ENCODE results near the gene ITIH3. TPM values are rescaled to one million over a fixed set of nuclear protein-coding genes. Genes with fewer than 3 reads are reported as not detected.

ITIH3 gene, protein sequence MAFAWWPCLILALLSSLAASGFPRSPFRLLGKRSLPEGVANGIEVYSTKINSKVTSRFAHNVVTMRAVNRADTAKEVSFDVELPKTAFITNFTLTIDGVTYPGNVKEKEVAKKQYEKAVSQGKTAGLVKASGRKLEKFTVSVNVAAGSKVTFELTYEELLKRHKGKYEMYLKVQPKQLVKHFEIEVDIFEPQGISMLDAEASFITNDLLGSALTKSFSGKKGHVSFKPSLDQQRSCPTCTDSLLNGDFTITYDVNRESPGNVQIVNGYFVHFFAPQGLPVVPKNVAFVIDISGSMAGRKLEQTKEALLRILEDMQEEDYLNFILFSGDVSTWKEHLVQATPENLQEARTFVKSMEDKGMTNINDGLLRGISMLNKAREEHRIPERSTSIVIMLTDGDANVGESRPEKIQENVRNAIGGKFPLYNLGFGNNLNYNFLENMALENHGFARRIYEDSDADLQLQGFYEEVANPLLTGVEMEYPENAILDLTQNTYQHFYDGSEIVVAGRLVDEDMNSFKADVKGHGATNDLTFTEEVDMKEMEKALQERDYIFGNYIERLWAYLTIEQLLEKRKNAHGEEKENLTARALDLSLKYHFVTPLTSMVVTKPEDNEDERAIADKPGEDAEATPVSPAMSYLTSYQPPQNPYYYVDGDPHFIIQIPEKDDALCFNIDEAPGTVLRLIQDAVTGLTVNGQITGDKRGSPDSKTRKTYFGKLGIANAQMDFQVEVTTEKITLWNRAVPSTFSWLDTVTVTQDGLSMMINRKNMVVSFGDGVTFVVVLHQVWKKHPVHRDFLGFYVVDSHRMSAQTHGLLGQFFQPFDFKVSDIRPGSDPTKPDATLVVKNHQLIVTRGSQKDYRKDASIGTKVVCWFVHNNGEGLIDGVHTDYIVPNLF
- polyA plus RNA-seq (2011; rRNA removed) (1.3 and 1.7 TPM in 2 replicates), polyA minus RNA-seq (2011; rRNA and poly(A)+ RNA removed) (0.51 and 2.1 TPM in 2 replicates)

DNA sequence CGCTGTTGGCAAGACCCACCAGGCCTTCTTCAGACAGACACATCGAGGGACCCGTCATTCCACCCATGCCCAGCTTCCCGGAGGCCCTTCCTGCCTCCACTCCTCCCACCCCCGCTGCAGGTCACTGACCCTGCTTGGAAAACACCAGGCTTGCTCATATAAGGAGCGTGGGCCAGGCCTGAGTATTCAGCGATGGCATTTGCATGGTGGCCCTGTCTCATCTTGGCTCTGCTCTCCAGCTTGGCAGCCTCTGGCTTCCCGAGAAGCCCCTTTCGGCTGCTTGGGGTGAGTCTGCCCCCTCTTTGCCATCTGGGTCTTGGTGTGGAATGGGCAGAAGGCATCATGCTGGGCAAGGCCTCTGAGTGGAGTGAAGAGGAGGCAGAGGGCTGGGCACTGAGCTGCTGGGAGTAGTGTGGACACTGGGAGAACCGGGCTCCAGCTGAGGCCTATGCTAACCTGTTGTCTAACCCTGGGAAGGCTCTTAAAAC is at the start of gene ITIH3:
ITIH3 (plus strand) TSS at position 185 of the 488 bp plus-strand sequence; CDS start at position 193, 8 bp downstream.
- Histone ChIP-seq H3K4me3 (ENCODE audit: low read depth, low read length) (no peak within 1 kb of the TSS), H3K27me3 (ENCODE audit: control insufficient read depth, insufficient read depth, low read length) (peaks cover 5% of the 10 kb centered on the region), H3K36me3 (ENCODE audit: control insufficient read depth, insufficient read depth, low read length) (no peaks in the 10 kb centered on the region)
- ChIA-PET POLR2A (no interaction called here), CTCF (interaction anchor here (0.6 kb wide), 1 partner anchor 737 kb away, joined by 3 read pairs; no protein-coding TSS in a partner anchor)
- TF ChIP-seq, protein P1, sequence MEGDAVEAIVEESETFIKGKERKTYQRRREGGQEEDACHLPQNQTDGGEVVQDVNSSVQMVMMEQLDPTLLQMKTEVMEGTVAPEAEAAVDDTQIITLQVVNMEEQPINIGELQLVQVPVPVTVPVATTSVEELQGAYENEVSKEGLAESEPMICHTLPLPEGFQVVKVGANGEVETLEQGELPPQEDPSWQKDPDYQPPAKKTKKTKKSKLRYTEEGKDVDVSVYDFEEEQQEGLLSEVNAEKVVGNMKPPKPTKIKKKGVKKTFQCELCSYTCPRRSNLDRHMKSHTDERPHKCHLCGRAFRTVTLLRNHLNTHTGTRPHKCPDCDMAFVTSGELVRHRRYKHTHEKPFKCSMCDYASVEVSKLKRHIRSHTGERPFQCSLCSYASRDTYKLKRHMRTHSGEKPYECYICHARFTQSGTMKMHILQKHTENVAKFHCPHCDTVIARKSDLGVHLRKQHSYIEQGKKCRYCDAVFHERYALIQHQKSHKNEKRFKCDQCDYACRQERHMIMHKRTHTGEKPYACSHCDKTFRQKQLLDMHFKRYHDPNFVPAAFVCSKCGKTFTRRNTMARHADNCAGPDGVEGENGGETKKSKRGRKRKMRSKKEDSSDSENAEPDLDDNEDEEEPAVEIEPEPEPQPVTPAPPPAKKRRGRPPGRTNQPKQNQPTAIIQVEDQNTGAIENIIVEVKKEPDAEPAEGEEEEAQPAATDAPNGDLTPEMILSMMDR (IDR thresholded peaks at IDR 0.05; ENCODE audit: insufficient read depth, low read depth, low read length): no peak
- DNase-seq (ENCODE audit: low read depth): no peak

DNA sequence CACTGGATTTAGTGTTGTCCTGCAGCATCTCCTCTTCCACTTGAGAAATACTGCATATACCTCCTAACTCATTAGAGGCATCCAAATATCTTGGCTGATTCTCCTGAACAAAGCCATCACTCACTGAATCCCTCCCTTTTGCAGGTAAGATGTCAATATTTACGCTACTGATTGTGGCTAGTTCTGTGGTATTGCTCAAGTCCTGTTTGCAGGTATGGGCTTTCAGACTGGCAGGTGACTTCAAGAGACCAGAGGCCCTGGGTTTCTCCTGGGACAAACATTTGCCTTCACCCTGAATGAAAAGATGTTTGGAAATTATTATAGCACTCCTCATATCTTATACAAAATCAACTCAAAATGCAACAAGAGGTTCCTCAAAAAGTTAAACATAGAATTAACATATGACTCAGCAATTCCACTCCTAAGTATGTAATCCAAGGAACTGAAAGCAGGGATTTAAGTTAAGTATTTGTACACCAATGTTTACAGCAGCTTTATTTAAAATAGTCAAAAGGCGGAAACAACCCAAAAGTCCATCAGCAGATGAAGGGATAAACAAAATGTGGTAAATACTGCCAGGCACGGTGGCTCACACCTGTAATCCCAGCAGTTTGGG is 42.4 kb upstream of the ITIH3 start:
- TF ChIP-seq, protein P1 (IDR thresholded peaks at IDR 0.05; ENCODE audit: insufficient read depth, low read depth, low read length): no peak
- H3K27me3 ChIP-seq (ENCODE audit: control insufficient read depth, insufficient read depth, low read length): no peaks in the 10 kb centered on the region
- H3K36me3 ChIP-seq (ENCODE audit: control insufficient read depth, insufficient read depth, low read length): peaks cover 12% of the 10 kb centered on the region
- no peak for DNase-seq (ENCODE audit: low read depth)
- no peak overlapping the region for H3K4me3 ChIP-seq (ENCODE audit: low read depth, low read length)
- CTCF ChIA-PET: interaction anchor here (1.4 kb wide), 1 partner anchor 10 kb away, joined by 3 read pairs; no protein-coding TSS in a partner anchor
- POLR2A ChIA-PET: no interaction called here

DNA sequence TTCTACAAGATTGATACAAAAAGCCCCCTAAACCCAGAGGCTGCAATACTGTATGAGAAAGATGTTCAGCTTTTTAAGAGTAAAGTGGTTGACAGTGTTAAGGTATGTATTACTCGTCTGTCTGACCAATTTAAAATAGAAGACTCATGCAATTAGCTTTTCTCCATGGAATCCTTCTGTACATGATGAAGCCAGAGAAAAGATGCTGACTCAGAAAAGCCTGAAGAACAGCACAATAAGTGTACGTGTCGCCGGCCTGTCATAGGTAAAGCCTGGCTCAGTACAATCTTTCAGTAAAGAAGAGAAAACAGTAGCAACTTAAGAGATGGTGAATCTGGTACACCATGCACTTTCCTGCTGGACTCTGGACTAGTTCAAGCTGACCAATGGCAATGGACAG is 40.2 kb upstream of the ITIH3 start:
- Histone ChIP-seq H3K4me3 (ENCODE audit: low read depth, low read length) (no peak overlapping the region), H3K36me3 (ENCODE audit: control insufficient read depth, insufficient read depth, low read length) (peaks cover 14% of the 10 kb centered on the region), H3K27me3 (ENCODE audit: control insufficient read depth, insufficient read depth, low read length) (no peaks in the 10 kb centered on the region)
- POLR2A ChIA-PET: no interaction called here
- DNase-seq (ENCODE audit: low read depth): no peak
- TF ChIP-seq, protein P1 (IDR thresholded peaks at IDR 0.05; ENCODE audit: insufficient read depth, low read depth, low read length): no peak
- CTCF ChIA-PET: no interaction called here

DNA sequence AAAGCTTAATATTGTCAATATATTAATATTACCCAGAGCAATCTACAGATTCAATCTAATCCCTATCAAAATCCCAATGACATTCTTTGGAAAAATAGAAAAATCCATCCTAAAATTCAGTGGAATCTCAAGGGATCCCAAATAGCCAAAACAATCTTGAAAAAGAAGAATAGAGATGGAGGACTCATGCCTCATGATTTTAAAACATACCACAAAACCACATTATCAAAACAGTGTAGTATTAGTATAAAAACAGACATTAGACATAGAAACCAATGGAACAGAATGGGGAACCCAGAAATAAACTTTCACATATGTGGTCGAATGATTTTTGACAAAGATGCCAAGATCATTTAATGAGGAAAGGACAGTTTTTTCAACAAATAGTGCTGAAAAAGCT is 38.5 kb upstream of the ITIH3 start:
- Histone ChIP-seq H3K27me3 (ENCODE audit: control insufficient read depth, insufficient read depth, low read length) (no peaks in the 10 kb centered on the region), H3K4me3 (ENCODE audit: low read depth, low read length) (no peak overlapping the region), H3K36me3 (ENCODE audit: control insufficient read depth, insufficient read depth, low read length) (peaks cover 13% of the 10 kb centered on the region)
- ChIA-PET POLR2A (no interaction called here), CTCF (interaction anchor here (0.6 kb wide), 1 partner anchor 8 kb away, joined by 3 read pairs; no protein-coding TSS in a partner anchor)
- TF ChIP-seq, protein P1 (IDR thresholded peaks at IDR 0.05; ENCODE audit: insufficient read depth, low read depth, low read length): no peak
- DNase-seq (ENCODE audit: low read depth): no peak

All from BJ (cell line).